Measurements from ENCODE around the gene PES1. TPM values are rescaled to one million over a fixed set of nuclear protein-coding genes. Genes with fewer than 3 reads are reported as not detected.

PES1 gene
- total and polyA plus RNA-seq, 2 of the 13 experiments (the other 11 are each of a cell fraction or from before 2014, with no cell fraction given): 65.1 to 94.7 TPM

GRCh38 chr22:30600921-30601320, 9.2 kb upstream of the PES1 start:
- Histone ChIP-seq H3K9me3 (ENCODE audit: low read length) (no peaks in the 10 kb centered on the region), H3K27me3 (ENCODE audit: control insufficient read depth in 1 of 2, insufficient read depth in 2 of 2, low read length in 2 of 2) (peaks cover 0 to 3% of the 10 kb centered on the region in 2 experiments; a peak in 1 of 5 replicates), H3K4me2 (ENCODE audit: low read depth, low read length) (no peak overlapping the region), H3K9ac (ENCODE audit: insufficient read depth, low read depth, low read length) (no peak overlapping the region), H3K36me3 (replicated peaks in 1 of 2; ENCODE audit: control insufficient read depth in 1 of 2, insufficient read depth in 2 of 2, low read length in 2 of 2) (no peaks in the 10 kb centered on the region), H3K27ac (ENCODE audit: extremely low read length, insufficient read depth, low read length) (no peak overlapping the region), H4K20me1 (ENCODE audit: insufficient read depth, low read length) (no peaks in the 10 kb centered on the region), H2AFZ (ENCODE audit: low read length) (no peak overlapping the region), H3K4me3 (replicated peaks in 1 of 3; ENCODE audit: insufficient read depth in 1 of 3, low read depth in 2 of 3, low read length in 3 of 3) (no peak overlapping the region), H3K4me1 (ENCODE audit: insufficient read depth, low read length) (peaks cover 12% of the 10 kb centered on the region), H3K79me2 (ENCODE audit: insufficient read depth, low read length) (no peaks in the 10 kb centered on the region)
- no TSS peak for BruUV-seq (replicated peaks)
- in situ Hi-C loops (cut with HindIII; ENCODE audit: extremely low pct_ligation_motif_present, low pct_unique_long_range_greater_than_20kb) (no loop called here), intact Hi-C loops (cut with micrococcal nuclease; ENCODE audit: unreplicated experiment) (no loop called here)
- CTCF ChIA-PET (ENCODE audit: low intra/inter-chr PET ratio, low total read pairs): no interaction called here
- FAIRE-seq (no peak), DNase-seq (ENCODE audit: low spot score) (no peak), ATAC-seq (no peak)
- WGBS (ENCODE audit: low lambda C conversion rate): 25% methylated on average over 3 of the region's 3 CpGs
- TF ChIP-seq CERS6 (CRISPR knock-in tag; IDR thresholded peaks at IDR 0.05): no peak
- no peak for TF ChIP-seq CCAR2 (optimal IDR thresholded peaks at IDR 0.05; ENCODE audit: low read depth, low read length)
- TF ChIP-seq ZNF337 (CRISPR knock-in tag; IDR thresholded peaks at IDR 0.05; ENCODE audit: borderline replicate concordance, low read depth): no peak
- POLR2A ChIA-PET: no interaction called here

- WGBS (ENCODE audit: low lambda C conversion rate): 68% methylated on average over 3 of the region's 3 CpGs
- no TSS peak for BruUV-seq (replicated peaks)
- Histone ChIP-seq H3K27me3 (ENCODE audit: control insufficient read depth in 1 of 2, insufficient read depth in 2 of 2, low read length in 2 of 2) (peaks cover 0 to 3% of the 10 kb centered on the region in 2 experiments; a peak in 1 of 5 replicates), H4K20me1 (ENCODE audit: insufficient read depth, low read length) (no peaks in the 10 kb centered on the region), H2AFZ (ENCODE audit: low read length) (no peak overlapping the region), H3K9ac (ENCODE audit: insufficient read depth, low read depth, low read length) (no peak overlapping the region), H3K4me2 (ENCODE audit: low read depth, low read length) (no peak overlapping the region), H3K9me3 (ENCODE audit: low read length) (no peaks in the 10 kb centered on the region), H3K27ac (ENCODE audit: extremely low read length, insufficient read depth, low read length) (no peak overlapping the region), H3K4me3 (replicated peaks in 1 of 3; ENCODE audit: insufficient read depth in 1 of 3, low read depth in 2 of 3, low read length in 3 of 3) (no peak overlapping the region), H3K4me1 (ENCODE audit: insufficient read depth, low read length) (peaks cover 11% of the 10 kb centered on the region), H3K79me2 (ENCODE audit: insufficient read depth, low read length) (no peaks in the 10 kb centered on the region), H3K36me3 (replicated peaks in 1 of 2; ENCODE audit: control insufficient read depth in 1 of 2, insufficient read depth in 2 of 2, low read length in 2 of 2) (no peaks in the 10 kb centered on the region)
- no peak for FAIRE-seq
- in situ Hi-C loops (cut with HindIII; ENCODE audit: extremely low pct_ligation_motif_present, low pct_unique_long_range_greater_than_20kb) (no loop called here), intact Hi-C loops (cut with micrococcal nuclease; ENCODE audit: unreplicated experiment) (no loop called here)
- DNase-seq (ENCODE audit: low spot score): no peak
- TF ChIP-seq ESRRA (CRISPR knock-in tag; IDR thresholded peaks at IDR 0.05; ENCODE audit: low read depth) (no peak), MTF1 (CRISPR knock-in tag; IDR thresholded peaks at IDR 0.05) (no peak), AHR (CRISPR knock-in tag; IDR thresholded peaks at IDR 0.05) (no peak)
- ChIA-PET CTCF (ENCODE audit: low intra/inter-chr PET ratio, low total read pairs) (no interaction called here), POLR2A (no interaction called here)
- ATAC-seq: no peak
These were observed 7.3 kb upstream of the PES1 start for GRCh38 chr22:30598986-30599385.

Measured in HepG2 (cell line).